ENCODE data around the gene COMT.

GRCh38 chr22:20009018-20009491, 67.5 kb downstream of the COMT start:
- TF ChIP-seq EZH2 (IDR thresholded peaks at IDR 0.05), result no peak
- TF ChIP-seq, protein P1, sequence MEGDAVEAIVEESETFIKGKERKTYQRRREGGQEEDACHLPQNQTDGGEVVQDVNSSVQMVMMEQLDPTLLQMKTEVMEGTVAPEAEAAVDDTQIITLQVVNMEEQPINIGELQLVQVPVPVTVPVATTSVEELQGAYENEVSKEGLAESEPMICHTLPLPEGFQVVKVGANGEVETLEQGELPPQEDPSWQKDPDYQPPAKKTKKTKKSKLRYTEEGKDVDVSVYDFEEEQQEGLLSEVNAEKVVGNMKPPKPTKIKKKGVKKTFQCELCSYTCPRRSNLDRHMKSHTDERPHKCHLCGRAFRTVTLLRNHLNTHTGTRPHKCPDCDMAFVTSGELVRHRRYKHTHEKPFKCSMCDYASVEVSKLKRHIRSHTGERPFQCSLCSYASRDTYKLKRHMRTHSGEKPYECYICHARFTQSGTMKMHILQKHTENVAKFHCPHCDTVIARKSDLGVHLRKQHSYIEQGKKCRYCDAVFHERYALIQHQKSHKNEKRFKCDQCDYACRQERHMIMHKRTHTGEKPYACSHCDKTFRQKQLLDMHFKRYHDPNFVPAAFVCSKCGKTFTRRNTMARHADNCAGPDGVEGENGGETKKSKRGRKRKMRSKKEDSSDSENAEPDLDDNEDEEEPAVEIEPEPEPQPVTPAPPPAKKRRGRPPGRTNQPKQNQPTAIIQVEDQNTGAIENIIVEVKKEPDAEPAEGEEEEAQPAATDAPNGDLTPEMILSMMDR (IDR thresholded peaks at IDR 0.05), result no peak
